Adrenal gland (tissue), 5 donors: ENCODE data around the gene DENND5A.

Experiments used
- CTCF ChIP-seq, 6 experiments: fragments of 450-650 bp in 4 of 6; fragments of 200-600 bp in 2 of 6; sonication (generic) in 1 of 6; IDR thresholded peaks; 1 replicate in 5 of 6; 2 replicates in 1 of 6; pipeline versions ENCODE4 v1.5.1 to v1.8.0; 2016 to 2021; ENCODE audit warnings: antibody characterized with exemption in 6 of 6, mild to moderate bottlenecking in 2 of 6, moderate library complexity in 1 of 6
- POLR2A ChIP-seq, 2 donors: fragments of 450-650 bp; IDR thresholded peaks; one replicate each; pipeline ENCODE4 v1.6.1; 2017; ENCODE audit warnings: antibody characterized with exemption in 2 of 2, mild to moderate bottlenecking in 2 of 2, moderate library complexity in 1 of 2
- donor health status: DM: no; HTN: no; CAD: no.

GRCh38 chr11:9264316-9265210 is 587 bp downstream of the DENND5A start:
- TF ChIP-seq CTCF (IDR thresholded peaks at IDR 0.05) (no peak), POLR2A (IDR thresholded peaks at IDR 0.05) (peak in 1 of 2 donors; percentile 44)
